ENCODE data around the gene KAZN.

The KAZN gene

GRCh38 chr1:14907416-14907815 is 308.9 kb downstream of the KAZN start:
- no peak overlapping the region for H3K23ac ChIP-seq (ENCODE audit: low read length)
- H3K14ac ChIP-seq (ENCODE audit: low read length), result no peak overlapping the region
- H3K27me3 ChIP-seq (ENCODE audit: insufficient read depth, low read length), result no peaks in the 10 kb centered on the region
- no peak overlapping the region for H3K18ac ChIP-seq (ENCODE audit: low read length)
- no peak overlapping the region for H3K4me2 ChIP-seq (ENCODE audit: low read length)
- no CpG with 5 or more reads among the region's 5 CpGs for WGBS (ENCODE audit: extremely low coverage, insufficient coverage, insufficient read length)
- no peak overlapping the region for H3K27ac ChIP-seq (ENCODE audit: low read depth, low read length)
- no peak overlapping the region for H2AK5ac ChIP-seq (ENCODE audit: low read length)
- H3K36me3 ChIP-seq (ENCODE audit: control insufficient read depth in 1 of 2, insufficient read depth in 2 of 2, low read length in 2 of 2), result no peaks in the 10 kb centered on the region
- H2AFZ ChIP-seq (ENCODE audit: insufficient read depth, low read length, poor library complexity), result no peak overlapping the region
- H2BK5ac ChIP-seq (ENCODE audit: low read depth, low read length, poor library complexity), result no peak overlapping the region
- no peak overlapping the region for H4K8ac ChIP-seq (ENCODE audit: low read depth, low read length)
- no peak overlapping the region for H3K4me3 ChIP-seq (ENCODE audit: low read depth, low read length)
- H3K9me3 ChIP-seq (ENCODE audit: insufficient read depth, low read depth, low read length), result peaks cover 4% of the 10 kb centered on the region
- peak overlapping the region; percentile 57 for H4K91ac ChIP-seq (ENCODE audit: low read depth, low read length)
- no peak overlapping the region for H2BK12ac ChIP-seq (ENCODE audit: low read length)
- no peak overlapping the region for H3K4ac ChIP-seq (ENCODE audit: low read depth, low read length)
- no peaks in the 10 kb centered on the region for H3K4me1 ChIP-seq (ENCODE audit: control insufficient read depth in 1 of 2, insufficient read depth in 2 of 2, low read length in 2 of 2)
- no peak overlapping the region for H4K12ac ChIP-seq (ENCODE audit: low read depth, low read length)
- no peak overlapping the region for H3K9ac ChIP-seq (ENCODE audit: low read length)
- H2BK120ac ChIP-seq (ENCODE audit: insufficient read depth, low read length, poor library complexity), result no peak overlapping the region
- no peaks in the 10 kb centered on the region for H3K79me2 ChIP-seq (ENCODE audit: control insufficient read depth, insufficient read depth, low read length, poor library complexity)
- H3K79me1 ChIP-seq (ENCODE audit: low read length), result no peaks in the 10 kb centered on the region
- no peak for DNase-seq

- Histone ChIP-seq H3K4me2 (ENCODE audit: low read length) (no peak overlapping the region), H4K8ac (ENCODE audit: low read depth, low read length) (no peak overlapping the region), H3K79me1 (ENCODE audit: low read length) (peaks cover 5% of the 10 kb centered on the region), H3K14ac (ENCODE audit: low read length) (no peak overlapping the region), H2BK5ac (ENCODE audit: low read depth, low read length, poor library complexity) (no peak overlapping the region), H3K79me2 (ENCODE audit: control insufficient read depth, insufficient read depth, low read length, poor library complexity) (no peaks in the 10 kb centered on the region), H3K23ac (ENCODE audit: low read length) (no peak overlapping the region), H3K4ac (ENCODE audit: low read depth, low read length) (no peak overlapping the region), H2AFZ (ENCODE audit: insufficient read depth, low read length, poor library complexity) (no peak overlapping the region), H4K91ac (ENCODE audit: low read depth, low read length) (no peak overlapping the region), H3K36me3 (ENCODE audit: control insufficient read depth in 1 of 2, insufficient read depth in 2 of 2, low read length in 2 of 2) (no peaks in the 10 kb centered on the region), H2BK12ac (ENCODE audit: low read length) (no peak overlapping the region), H3K27ac (ENCODE audit: low read depth, low read length) (no peak overlapping the region), H3K4me1 (ENCODE audit: control insufficient read depth in 1 of 2, insufficient read depth in 2 of 2, low read length in 2 of 2) (peaks cover 0 to 5% of the 10 kb centered on the region in 2 experiments), H2AK5ac (ENCODE audit: low read length) (no peak overlapping the region), H2BK120ac (ENCODE audit: insufficient read depth, low read length, poor library complexity) (no peak overlapping the region), H3K9me3 (ENCODE audit: insufficient read depth, low read depth, low read length) (peaks cover 4% of the 10 kb centered on the region), H3K4me3 (ENCODE audit: low read depth, low read length) (no peak overlapping the region), H3K9ac (ENCODE audit: low read length) (no peak overlapping the region), H4K12ac (ENCODE audit: low read depth, low read length) (no peak overlapping the region), H3K27me3 (ENCODE audit: insufficient read depth, low read length) (no peaks in the 10 kb centered on the region), H3K18ac (ENCODE audit: low read length) (no peak overlapping the region)
- WGBS (ENCODE audit: extremely low coverage, insufficient coverage, insufficient read length), result no CpG with 5 or more reads among the region's 5 CpGs
- no peak for DNase-seq
Observed at GRCh38 chr1:14909273-14909672, 310.8 kb downstream of the KAZN start.

- Histone ChIP-seq H4K8ac (ENCODE audit: low read depth, low read length) (no peak overlapping the region), H3K23ac (ENCODE audit: low read length) (no peak overlapping the region), H3K79me1 (ENCODE audit: low read length) (peaks cover 5% of the 10 kb centered on the region), H2BK5ac (ENCODE audit: low read depth, low read length, poor library complexity) (no peak overlapping the region), H2AK5ac (ENCODE audit: low read length) (no peak overlapping the region), H3K4ac (ENCODE audit: low read depth, low read length) (no peak overlapping the region), H4K12ac (ENCODE audit: low read depth, low read length) (no peak overlapping the region), H3K27me3 (ENCODE audit: insufficient read depth, low read length) (no peaks in the 10 kb centered on the region), H3K36me3 (ENCODE audit: control insufficient read depth in 1 of 2, insufficient read depth in 2 of 2, low read length in 2 of 2) (no peaks in the 10 kb centered on the region), H3K79me2 (ENCODE audit: control insufficient read depth, insufficient read depth, low read length, poor library complexity) (no peaks in the 10 kb centered on the region), H2BK12ac (ENCODE audit: low read length) (no peak overlapping the region), H3K14ac (ENCODE audit: low read length) (no peak overlapping the region), H4K91ac (ENCODE audit: low read depth, low read length) (no peak overlapping the region), H2BK120ac (ENCODE audit: insufficient read depth, low read length, poor library complexity) (no peak overlapping the region), H3K18ac (ENCODE audit: low read length) (no peak overlapping the region), H3K4me3 (ENCODE audit: low read depth, low read length) (no peak overlapping the region), H3K4me2 (ENCODE audit: low read length) (no peak overlapping the region), H3K4me1 (ENCODE audit: control insufficient read depth in 1 of 2, insufficient read depth in 2 of 2, low read length in 2 of 2) (peaks cover 0 to 5% of the 10 kb centered on the region in 2 experiments), H3K9ac (ENCODE audit: low read length) (no peak overlapping the region), H2AFZ (ENCODE audit: insufficient read depth, low read length, poor library complexity) (no peak overlapping the region), H3K27ac (ENCODE audit: low read depth, low read length) (no peak overlapping the region), H3K9me3 (ENCODE audit: insufficient read depth, low read depth, low read length) (peaks cover 4% of the 10 kb centered on the region)
- no CpG with 5 or more reads among the region's 10 CpGs for WGBS (ENCODE audit: extremely low coverage, insufficient coverage, insufficient read length)
- no peak for DNase-seq
Observed at GRCh38 chr1:14909920-14910460, 311.5 kb downstream of the KAZN start.

- no CpG with 5 or more reads among the region's 12 CpGs for WGBS (ENCODE audit: extremely low coverage, insufficient coverage, insufficient read length)
- peaks cover 5% of the 10 kb centered on the region for H3K79me1 ChIP-seq (ENCODE audit: low read length)
- H3K27ac ChIP-seq (ENCODE audit: low read depth, low read length), result no peak overlapping the region
Observed at GRCh38 chr1:14910984-14911721, 312.7 kb downstream of the KAZN start.

More at GRCh38 chr1:14910984-14911721, 312.7 kb downstream of the KAZN start:
- Histone ChIP-seq H2AFZ (ENCODE audit: insufficient read depth, low read length, poor library complexity) (no peak overlapping the region), H2BK12ac (ENCODE audit: low read length) (no peak overlapping the region), H3K9me3 (ENCODE audit: insufficient read depth, low read depth, low read length) (peaks cover 4% of the 10 kb centered on the region), H4K12ac (ENCODE audit: low read depth, low read length) (no peak overlapping the region), H2BK5ac (ENCODE audit: low read depth, low read length, poor library complexity) (no peak overlapping the region), H3K9ac (ENCODE audit: low read length) (no peak overlapping the region), H3K4me1 (ENCODE audit: control insufficient read depth in 1 of 2, insufficient read depth in 2 of 2, low read length in 2 of 2) (peaks cover 0 to 5% of the 10 kb centered on the region in 2 experiments), H3K4me2 (ENCODE audit: low read length) (no peak overlapping the region), H3K27me3 (ENCODE audit: insufficient read depth, low read length) (no peaks in the 10 kb centered on the region), H3K4ac (ENCODE audit: low read depth, low read length) (no peak overlapping the region), H3K18ac (ENCODE audit: low read length) (no peak overlapping the region), H3K79me2 (ENCODE audit: control insufficient read depth, insufficient read depth, low read length, poor library complexity) (no peaks in the 10 kb centered on the region), H2AK5ac (ENCODE audit: low read length) (no peak overlapping the region), H3K23ac (ENCODE audit: low read length) (no peak overlapping the region), H4K91ac (ENCODE audit: low read depth, low read length) (no peak overlapping the region), H3K36me3 (ENCODE audit: control insufficient read depth in 1 of 2, insufficient read depth in 2 of 2, low read length in 2 of 2) (no peaks in the 10 kb centered on the region), H3K4me3 (ENCODE audit: low read depth, low read length) (no peak overlapping the region), H2BK120ac (ENCODE audit: insufficient read depth, low read length, poor library complexity) (no peak overlapping the region), H4K8ac (ENCODE audit: low read depth, low read length) (no peak overlapping the region), H3K14ac (ENCODE audit: low read length) (no peak overlapping the region)
- no peak for DNase-seq
